ENCODE measurements around the gene UBAP2. TPM values are rescaled to one million over a fixed set of nuclear protein-coding genes. Genes with fewer than 3 reads are reported as not detected.

Gene UBAP2
- total RNA-seq, 2 donors from 2014 or later, result 26.6 to 33.3 TPM

DNA sequence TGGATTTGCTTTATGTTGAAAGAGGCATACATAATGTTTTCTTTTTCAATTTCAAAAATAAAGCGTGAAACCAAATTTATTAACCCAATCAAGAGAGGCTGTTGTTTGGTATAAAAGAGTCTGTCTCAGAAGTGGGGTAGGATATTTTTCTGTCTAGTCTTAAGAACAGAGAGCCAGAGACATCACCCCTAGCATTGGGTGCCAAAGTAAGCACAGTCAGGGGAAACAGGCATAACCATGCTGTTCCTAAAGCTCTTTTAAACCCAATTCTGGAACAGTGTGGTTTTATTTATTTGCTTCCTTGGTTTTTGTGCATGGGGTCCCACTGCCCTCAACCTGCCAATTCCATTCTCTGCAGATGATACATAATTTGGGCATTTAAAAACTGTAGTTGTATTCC is 143.6 kb downstream of the UBAP2 start:
- DNase-seq, result no peak
- intact Hi-C loops (cut with DNase I, micrococcal nuclease), result no loop called here
- no peak for ATAC-seq

GRCh38 chr9:33903157-33903780 is 145.4 kb downstream of the UBAP2 start:
- DNase-seq (no peak), ATAC-seq (no peak)
- intact Hi-C loops (cut with DNase I, micrococcal nuclease), result no loop called here

GRCh38 chr9:33894316-33894715 is 154.4 kb downstream of the UBAP2 start:
- no peak for ATAC-seq
- intact Hi-C loops (cut with DNase I, micrococcal nuclease), result no loop called here
- no peak for DNase-seq

GRCh38 chr9:33893861-33894260 is 154.8 kb downstream of the UBAP2 start:
- DNase-seq (no peak), ATAC-seq (no peak)
- intact Hi-C loops (cut with DNase I, micrococcal nuclease), result no loop called here

- DNase-seq (no peak), ATAC-seq (no peak)
- intact Hi-C loops (cut with DNase I, micrococcal nuclease), result no loop called here
These were observed 162.7 kb downstream of the UBAP2 start for GRCh38 chr9:33885948-33886347.

- intact Hi-C loops (cut with DNase I, micrococcal nuclease), result no loop called here
- DNase-seq (peak in 1 of 2 donors; percentile 47), ATAC-seq (peak; percentile 72)
These were observed 163.6 kb downstream of the UBAP2 start for GRCh38 chr9:33884856-33885701.

GRCh38 chr9:33881635-33882034 is 167.1 kb downstream of the UBAP2 start:
- DNase-seq, result no peak
- intact Hi-C loops (cut with DNase I, micrococcal nuclease), result no loop called here
- ATAC-seq, result no peak

DNA sequence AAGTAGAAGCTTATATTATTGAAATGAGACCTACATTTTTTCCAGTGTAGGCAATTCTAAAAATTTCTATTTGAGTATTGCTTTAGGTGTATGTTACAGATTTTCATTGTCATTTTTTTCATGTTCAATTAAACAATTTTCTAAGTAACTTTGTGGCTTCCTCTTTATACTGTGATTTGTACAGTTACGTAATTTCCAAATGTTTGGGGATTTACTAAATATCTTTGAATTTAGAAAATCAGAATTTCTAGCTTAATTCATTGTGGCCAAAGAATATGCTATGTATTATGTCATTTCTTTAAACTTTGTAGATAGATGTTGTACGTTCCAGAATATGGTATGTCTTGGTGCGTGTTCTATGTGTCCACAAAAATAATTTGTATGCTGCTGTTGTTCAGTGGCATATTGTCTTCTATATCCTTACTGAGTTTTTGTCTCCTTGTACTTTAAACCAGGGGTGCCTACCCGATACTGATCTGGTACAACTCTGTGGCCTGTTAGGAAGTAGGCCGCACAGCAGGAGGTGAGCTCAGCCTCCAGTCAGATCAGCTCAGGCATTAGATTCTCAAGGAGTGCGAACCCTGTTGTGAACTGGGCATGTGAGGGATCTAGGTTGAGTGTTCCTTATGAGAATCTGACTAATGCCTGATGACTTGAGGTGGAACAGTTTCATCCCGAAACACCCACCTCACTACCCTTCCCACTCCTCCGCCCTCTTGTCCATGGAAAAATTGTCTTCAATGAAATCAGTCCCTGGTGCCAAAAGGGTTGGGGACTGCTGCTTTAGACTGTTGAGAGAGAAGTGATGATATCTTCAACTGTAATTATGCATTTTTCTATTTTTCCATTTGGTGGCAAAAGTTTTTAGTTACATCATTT is 168.2 kb downstream of the UBAP2 start:
- DNase-seq (no peak), ATAC-seq (no peak)
- intact Hi-C loops (cut with DNase I, micrococcal nuclease), result no loop called here

GRCh38 chr9:33878691-33879366 is 169.9 kb downstream of the UBAP2 start:
- intact Hi-C loops (cut with DNase I, micrococcal nuclease), result no loop called here
- no peak for DNase-seq
- peak; percentile 54 for ATAC-seq

DNA sequence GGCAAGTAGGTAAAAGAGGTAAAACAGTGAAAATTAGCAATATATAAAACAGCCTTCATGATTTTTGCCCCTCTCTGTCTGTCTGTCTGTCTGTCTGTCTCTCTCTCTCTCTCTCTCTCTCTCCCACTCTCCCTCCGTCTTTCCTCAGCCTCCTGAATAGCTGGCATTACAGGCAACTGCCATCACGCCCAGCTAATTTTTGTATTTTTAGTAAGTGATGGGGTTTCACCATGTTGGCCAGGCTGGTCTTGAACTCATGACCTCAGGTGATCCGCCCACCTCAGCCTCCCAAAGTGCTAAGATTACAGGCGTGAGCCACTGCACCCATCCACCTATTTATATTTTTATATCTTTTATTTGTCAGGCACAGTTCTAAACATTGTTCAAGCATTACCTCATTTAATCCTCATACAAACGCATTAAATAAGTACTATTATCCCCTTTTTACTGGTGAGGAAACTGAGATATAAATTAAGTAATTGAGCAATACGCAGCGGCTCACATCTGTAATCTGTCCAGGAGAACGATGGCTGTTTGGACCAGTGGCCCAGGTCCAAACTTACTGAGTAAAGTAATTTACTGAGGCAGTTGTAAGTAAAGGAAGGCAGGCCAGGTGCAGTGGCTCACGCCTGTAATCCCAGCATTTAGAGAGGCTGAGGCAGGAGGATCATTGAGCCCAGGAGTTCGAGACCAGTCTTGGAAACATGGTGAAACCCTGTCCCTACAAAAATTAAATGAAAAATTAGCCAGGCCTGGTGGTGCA is 170.8 kb downstream of the UBAP2 start:
- peak; percentile 63 for ATAC-seq

More for the DNA sequence above, 170.8 kb downstream of the UBAP2 start:
- DNase-seq, result no peak
- intact Hi-C loops (cut with DNase I, micrococcal nuclease), result no loop called here

Other genes starting within 250 kb of the UBAP2 start
- 10 to 100 TPM; 34.1 to 40.8 TPM for gene UBE2R2, start 231.7 kb downstream of the UBAP2 start, total RNA-seq
- gene DCAF12, start 77.8 kb upstream of the UBAP2 start, total RNA-seq, result 10 to 100 TPM; 36.9 to 40.8 TPM
- gene UBAP1, start 130.2 kb upstream of the UBAP2 start, total RNA-seq, result 10 to 100 TPM; 34.3 to 43.3 TPM